ENCODE measurements around the gene ZCCHC7.

DNA sequence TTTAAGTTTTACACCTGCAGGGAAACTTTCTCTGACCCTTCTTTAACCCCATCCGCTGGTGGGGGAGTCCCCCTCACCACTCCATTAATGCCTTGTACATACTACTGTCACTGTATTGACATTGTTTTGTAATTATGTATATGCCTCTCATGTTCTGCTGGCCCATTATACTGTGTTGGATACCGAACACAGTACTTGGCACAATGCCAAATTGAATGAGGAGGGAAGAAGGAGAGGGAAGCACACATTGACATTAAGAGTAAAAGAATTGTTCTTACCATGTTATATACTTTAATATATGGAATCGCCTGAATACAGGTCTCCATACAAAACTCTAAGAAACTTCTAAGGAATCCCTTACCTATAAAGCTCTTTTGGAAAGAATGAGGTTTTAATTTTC lies 228.5 kb downstream of the ZCCHC7 start:
- TF ChIP-seq, protein P1, sequence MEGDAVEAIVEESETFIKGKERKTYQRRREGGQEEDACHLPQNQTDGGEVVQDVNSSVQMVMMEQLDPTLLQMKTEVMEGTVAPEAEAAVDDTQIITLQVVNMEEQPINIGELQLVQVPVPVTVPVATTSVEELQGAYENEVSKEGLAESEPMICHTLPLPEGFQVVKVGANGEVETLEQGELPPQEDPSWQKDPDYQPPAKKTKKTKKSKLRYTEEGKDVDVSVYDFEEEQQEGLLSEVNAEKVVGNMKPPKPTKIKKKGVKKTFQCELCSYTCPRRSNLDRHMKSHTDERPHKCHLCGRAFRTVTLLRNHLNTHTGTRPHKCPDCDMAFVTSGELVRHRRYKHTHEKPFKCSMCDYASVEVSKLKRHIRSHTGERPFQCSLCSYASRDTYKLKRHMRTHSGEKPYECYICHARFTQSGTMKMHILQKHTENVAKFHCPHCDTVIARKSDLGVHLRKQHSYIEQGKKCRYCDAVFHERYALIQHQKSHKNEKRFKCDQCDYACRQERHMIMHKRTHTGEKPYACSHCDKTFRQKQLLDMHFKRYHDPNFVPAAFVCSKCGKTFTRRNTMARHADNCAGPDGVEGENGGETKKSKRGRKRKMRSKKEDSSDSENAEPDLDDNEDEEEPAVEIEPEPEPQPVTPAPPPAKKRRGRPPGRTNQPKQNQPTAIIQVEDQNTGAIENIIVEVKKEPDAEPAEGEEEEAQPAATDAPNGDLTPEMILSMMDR (IDR thresholded peaks at IDR 0.05; ENCODE audit: poor library complexity, severe bottlenecking), result no peak
- TF ChIP-seq POLR2AphosphoS5 (IDR thresholded peaks at IDR 0.05) (no peak), TAF1 (IDR thresholded peaks at IDR 0.05; ENCODE audit: low read depth) (no peak), EP300 (conservative IDR thresholded peaks at IDR 0.05; ENCODE audit: poor library complexity, severe bottlenecking) (no peak), RAD21 (conservative IDR thresholded peaks at IDR 0.05) (no peak)

All from neural cell (in vitro differentiated cells).